Measurements from ENCODE around the gene NOTCH1. TPM values are rescaled to one million over a fixed set of nuclear protein-coding genes. Genes with fewer than 3 reads are reported as not detected.

NOTCH1 gene
- polyA plus RNA-seq, 2 of the 4 experiments (the other 2 are of a cell fraction), result 0.88 to 5.7 TPM

DNA sequence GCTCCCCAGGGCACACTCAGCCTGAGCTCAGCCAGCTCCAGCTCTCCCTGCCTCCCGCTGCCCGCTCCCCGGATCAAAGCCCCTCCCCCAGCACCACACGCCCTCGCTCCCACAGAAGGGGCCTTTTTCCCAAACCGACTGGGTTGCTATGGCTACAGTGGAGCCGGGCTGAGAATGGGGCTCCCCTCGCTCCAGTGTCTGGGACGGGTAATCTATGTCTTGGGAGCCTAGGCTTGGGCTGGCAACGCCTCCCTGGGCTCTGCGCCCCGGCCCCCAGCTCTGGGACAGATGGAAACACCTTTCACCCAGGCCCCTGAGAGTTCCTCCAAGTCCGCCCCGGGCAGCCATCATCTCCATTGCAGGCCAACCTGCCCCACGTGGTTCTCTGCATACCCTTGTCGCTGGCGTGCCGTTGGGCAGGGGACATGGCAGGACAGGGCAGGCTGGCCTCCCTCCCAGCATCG lies 29.6 kb downstream of the NOTCH1 start:
- H3K9me3 ChIP-seq, result no peaks in the 10 kb centered on the region
- H3K4me2 ChIP-seq, result no peak overlapping the region
- no peak for TF ChIP-seq HDAC2 (IDR thresholded peaks at IDR 0.05)
- TF ChIP-seq RFX5 (IDR thresholded peaks at IDR 0.05), result no peak
- no peak for TF ChIP-seq POLR2AphosphoS2 (conservative IDR thresholded peaks at IDR 0.05; ENCODE audit: low read length)
- no peak for TF ChIP-seq HOXB13 (CRISPR knock-in tag; IDR thresholded peaks at IDR 0.05; ENCODE audit: low read depth)
- TF ChIP-seq, protein P1, sequence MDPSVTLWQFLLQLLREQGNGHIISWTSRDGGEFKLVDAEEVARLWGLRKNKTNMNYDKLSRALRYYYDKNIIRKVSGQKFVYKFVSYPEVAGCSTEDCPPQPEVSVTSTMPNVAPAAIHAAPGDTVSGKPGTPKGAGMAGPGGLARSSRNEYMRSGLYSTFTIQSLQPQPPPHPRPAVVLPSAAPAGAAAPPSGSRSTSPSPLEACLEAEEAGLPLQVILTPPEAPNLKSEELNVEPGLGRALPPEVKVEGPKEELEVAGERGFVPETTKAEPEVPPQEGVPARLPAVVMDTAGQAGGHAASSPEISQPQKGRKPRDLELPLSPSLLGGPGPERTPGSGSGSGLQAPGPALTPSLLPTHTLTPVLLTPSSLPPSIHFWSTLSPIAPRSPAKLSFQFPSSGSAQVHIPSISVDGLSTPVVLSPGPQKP (IDR thresholded peaks at IDR 0.05; ENCODE audit: low read depth, low read length), result no peak
- TF ChIP-seq CBX2 (IDR thresholded peaks at IDR 0.05; ENCODE audit: borderline replicate concordance, low read depth), result no peak
- TF ChIP-seq SMC3 (IDR thresholded peaks at IDR 0.05), result no peak
- TF ChIP-seq TFCP2L1 (CRISPR knock-in tag; IDR thresholded peaks at IDR 0.05), result no peak
- no peak for TF ChIP-seq FOSL2 (IDR thresholded peaks at IDR 0.05)
- TF ChIP-seq FOSL2 (CRISPR knock-in tag; IDR thresholded peaks at IDR 0.05), result no peak
- no peak for TF ChIP-seq MAZ (IDR thresholded peaks at IDR 0.05; ENCODE audit: borderline replicate concordance, low read depth, low read length)
- TF ChIP-seq HEYL (CRISPR knock-in tag; IDR thresholded peaks at IDR 0.05), result no peak
- no peak for TF ChIP-seq FOXS1 (CRISPR knock-in tag; IDR thresholded peaks at IDR 0.05)
- no peak for TF ChIP-seq ESRRA (IDR thresholded peaks at IDR 0.05; ENCODE audit: borderline replicate concordance, low read length)
- no peak for DNase-seq (ENCODE audit: low read depth in 1 of 2, low spot score in 1 of 2)
- FAIRE-seq, result no peak
- WGBS (ENCODE audit: missing lambda C conversion rate), result 90% methylated on average over 10 of the region's 19 CpGs
- H3K4me1 ChIP-seq, result peaks cover 25% of the 10 kb centered on the region
- no peak overlapping the region for H3K27ac ChIP-seq
- ChIA-PET CTCF (interaction anchor here (1.1 kb wide), 1 partner anchor 27 kb away, joined by 4 read pairs; no protein-coding TSS in a partner anchor), POLR2A (no interaction called here)
- no peak overlapping the region for H3K4me3 ChIP-seq
- ATAC-seq, result no peak

- CTCF ChIA-PET, result interaction anchor here (2.0 kb wide), 1 partner anchor 27 kb away, joined by 5 read pairs; no protein-coding TSS in a partner anchor
- H3K9me3 ChIP-seq, result no peaks in the 10 kb centered on the region
- no peak overlapping the region for H3K27ac ChIP-seq
- no peak overlapping the region for H3K4me2 ChIP-seq
- no peak overlapping the region for H3K4me3 ChIP-seq
- POLR2A ChIA-PET, result no interaction called here
- no peak for TF ChIP-seq JUNB (IDR thresholded peaks at IDR 0.05)
- no peak for TF ChIP-seq HDAC2 (IDR thresholded peaks at IDR 0.05)
- no peak for TF ChIP-seq JUN (IDR thresholded peaks at IDR 0.05)
- no peak for TF ChIP-seq SMC3 (IDR thresholded peaks at IDR 0.05)
- DNase-seq (ENCODE audit: low read depth in 1 of 2, low spot score in 1 of 2) (no peak), FAIRE-seq (no peak), ATAC-seq (no peak)
- WGBS (ENCODE audit: missing lambda C conversion rate), result 96% methylated on average over 17 of the region's 28 CpGs
- H3K4me1 ChIP-seq, result peaks cover 16% of the 10 kb centered on the region
Observed at GRCh38 chr9:136515276-136515675, 30.6 kb downstream of the NOTCH1 start.

- peaks cover 5% of the 10 kb centered on the region for H3K4me1 ChIP-seq
- POLR2A ChIA-PET, result no interaction called here
- DNase-seq (ENCODE audit: low read depth in 1 of 2, low spot score in 1 of 2) (no peak), FAIRE-seq (no peak), ATAC-seq (no peak)
- no peak overlapping the region for H3K4me3 ChIP-seq
- no peak overlapping the region for H3K4me2 ChIP-seq
- no peak overlapping the region for H3K27ac ChIP-seq
- CTCF ChIA-PET, result interaction anchor here (2.0 kb wide), 1 partner anchor 26 kb away, joined by 5 read pairs; no protein-coding TSS in a partner anchor
- WGBS (ENCODE audit: missing lambda C conversion rate), result 94% methylated on average over 23 of the region's 29 CpGs
- no peak for TF ChIP-seq NFE2L2 (conservative IDR thresholded peaks at IDR 0.05; ENCODE audit: low read length)
- TF ChIP-seq KDM1A (IDR thresholded peaks at IDR 0.05; ENCODE audit: low read depth), result no peak
- TF ChIP-seq RFX5 (IDR thresholded peaks at IDR 0.05), result no peak
- no peak for TF ChIP-seq ZFP36 (IDR thresholded peaks at IDR 0.05; ENCODE audit: borderline replicate concordance, partially characterized antibody)
- TF ChIP-seq HOXA7 (CRISPR knock-in tag; IDR thresholded peaks at IDR 0.05), result no peak
- TF ChIP-seq, protein P2, sequence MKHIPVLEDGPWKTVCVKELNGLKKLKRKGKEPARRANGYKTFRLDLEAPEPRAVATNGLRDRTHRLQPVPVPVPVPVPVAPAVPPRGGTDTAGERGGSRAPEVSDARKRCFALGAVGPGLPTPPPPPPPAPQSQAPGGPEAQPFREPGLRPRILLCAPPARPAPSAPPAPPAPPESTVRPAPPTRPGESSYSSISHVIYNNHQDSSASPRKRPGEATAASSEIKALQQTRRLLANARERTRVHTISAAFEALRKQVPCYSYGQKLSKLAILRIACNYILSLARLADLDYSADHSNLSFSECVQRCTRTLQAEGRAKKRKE (CRISPR knock-in tag; IDR thresholded peaks at IDR 0.05; ENCODE audit: low read depth), result no peak
- TF ChIP-seq JUNB (IDR thresholded peaks at IDR 0.05), result no peak
- TF ChIP-seq RAD21 (conservative IDR thresholded peaks at IDR 0.05 in 1 of 2, IDR thresholded peaks at IDR 0.05 in 1 of 2), result no peak
- TF ChIP-seq CHD2 (IDR thresholded peaks at IDR 0.05; ENCODE audit: low read length, partially characterized antibody), result no peak
- no peaks in the 10 kb centered on the region for H3K9me3 ChIP-seq
Observed at GRCh38 chr9:136514022-136514714, 31.7 kb downstream of the NOTCH1 start.
